Endometrial microvascular endothelial cells (primary cell): Measurements from ENCODE around the gene NRG2. TPM values are rescaled to one million over a fixed set of nuclear protein-coding genes. Genes with fewer than 3 reads are reported as not detected.

Source experiments
- in situ Hi-C: cut with HindIII; loops from 2 replicates; pipeline ENCODE4 v1.10.0; 2017; ENCODE audit warnings: low sequenced_read_pairs, low pct_unique_long_range_greater_than_20kb; ENCODE audit errors: inconsistent ontology term
- total RNA-seq: library from RNA; depleted of rRNA; stranded (reverse); fragments of >200 nt; gene quantifications from one replicate; pipeline ENCODE4 v1.2.3, GENCODE V29; 2015; ENCODE audit errors: inconsistent ontology term

The NRG2 gene
- total RNA-seq, 1 donor from 2014 or later = 0.46 TPM

- in situ Hi-C loops = no loop called here
Measured at GRCh38 chr5:139839232-139839815, 203.8 kb downstream of the NRG2 start.

GRCh38 chr5:139838381-139839197 lies 204.5 kb downstream of the NRG2 start:
- in situ Hi-C loops = no loop called here

GRCh38 chr5:139837711-139838380 lies 205.3 kb downstream of the NRG2 start:
- in situ Hi-C loops = no loop called here

- in situ Hi-C loops = no loop called here
Measured at GRCh38 chr5:139836469-139837208, 206.5 kb downstream of the NRG2 start.

- in situ Hi-C loops = no loop called here
Measured at GRCh38 chr5:139835656-139836055, 207.4 kb downstream of the NRG2 start.

- in situ Hi-C loops = no loop called here
Measured at GRCh38 chr5:139833525-139833924, 209.6 kb downstream of the NRG2 start.

GRCh38 chr5:139831624-139832023 lies 211.5 kb downstream of the NRG2 start:
- in situ Hi-C loops = no loop called here

- in situ Hi-C loops = no loop called here
Measured at GRCh38 chr5:139829471-139829870, 213.6 kb downstream of the NRG2 start.

GRCh38 chr5:139828207-139828895 lies 214.7 kb downstream of the NRG2 start:
- in situ Hi-C loops = no loop called here

GRCh38 chr5:139825690-139826089 lies 217.4 kb downstream of the NRG2 start:
- in situ Hi-C loops = no loop called here

GRCh38 chr5:139823757-139824355 lies 219.2 kb downstream of the NRG2 start:
- in situ Hi-C loops = no loop called here

- in situ Hi-C loops = no loop called here
Measured at GRCh38 chr5:139822553-139823425, 220.3 kb downstream of the NRG2 start.

GRCh38 chr5:139821806-139822552 lies 221.1 kb downstream of the NRG2 start:
- in situ Hi-C loops = no loop called here

- in situ Hi-C loops = no loop called here
Measured at GRCh38 chr5:139820606-139821005, 222.5 kb downstream of the NRG2 start.

- in situ Hi-C loops = no loop called here
Measured at GRCh38 chr5:139820130-139820529, 223.0 kb downstream of the NRG2 start.

- in situ Hi-C loops = no loop called here
Measured at GRCh38 chr5:139817970-139818369, 225.1 kb downstream of the NRG2 start.

GRCh38 chr5:139817362-139817761 lies 225.7 kb downstream of the NRG2 start:
- in situ Hi-C loops = no loop called here
